Measurements from ENCODE around the gene MESD.

DNA sequence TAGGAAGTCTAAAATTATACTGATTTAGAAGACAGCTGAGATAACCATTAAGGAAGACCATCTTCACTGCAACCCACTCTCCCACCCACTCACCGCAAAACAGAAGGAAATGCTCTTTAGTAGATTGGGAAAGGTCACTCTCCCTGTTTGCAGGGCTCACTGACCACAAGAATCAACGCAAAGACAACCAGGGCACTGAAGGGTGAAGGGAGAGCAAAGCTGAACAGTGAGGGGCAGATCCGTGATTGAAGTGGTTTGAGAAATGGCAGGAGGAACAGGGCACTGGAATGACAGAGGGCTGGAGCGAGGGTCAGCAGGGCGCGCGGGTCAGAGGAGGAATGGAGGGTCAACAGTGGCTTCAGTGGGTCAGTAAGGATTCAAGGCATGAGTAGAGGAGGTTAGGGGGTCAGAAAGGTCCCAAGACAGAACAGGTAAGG is 520 bp downstream of the MESD start:
- TF ChIP-seq POLR2A (IDR thresholded peaks at IDR 0.05; ENCODE audit: low read depth) (no peak), POLR2AphosphoS5 (IDR thresholded peaks at IDR 0.05) (no peak), EP300 (IDR thresholded peaks at IDR 0.05) (no peak)
- TF ChIP-seq, protein P1, sequence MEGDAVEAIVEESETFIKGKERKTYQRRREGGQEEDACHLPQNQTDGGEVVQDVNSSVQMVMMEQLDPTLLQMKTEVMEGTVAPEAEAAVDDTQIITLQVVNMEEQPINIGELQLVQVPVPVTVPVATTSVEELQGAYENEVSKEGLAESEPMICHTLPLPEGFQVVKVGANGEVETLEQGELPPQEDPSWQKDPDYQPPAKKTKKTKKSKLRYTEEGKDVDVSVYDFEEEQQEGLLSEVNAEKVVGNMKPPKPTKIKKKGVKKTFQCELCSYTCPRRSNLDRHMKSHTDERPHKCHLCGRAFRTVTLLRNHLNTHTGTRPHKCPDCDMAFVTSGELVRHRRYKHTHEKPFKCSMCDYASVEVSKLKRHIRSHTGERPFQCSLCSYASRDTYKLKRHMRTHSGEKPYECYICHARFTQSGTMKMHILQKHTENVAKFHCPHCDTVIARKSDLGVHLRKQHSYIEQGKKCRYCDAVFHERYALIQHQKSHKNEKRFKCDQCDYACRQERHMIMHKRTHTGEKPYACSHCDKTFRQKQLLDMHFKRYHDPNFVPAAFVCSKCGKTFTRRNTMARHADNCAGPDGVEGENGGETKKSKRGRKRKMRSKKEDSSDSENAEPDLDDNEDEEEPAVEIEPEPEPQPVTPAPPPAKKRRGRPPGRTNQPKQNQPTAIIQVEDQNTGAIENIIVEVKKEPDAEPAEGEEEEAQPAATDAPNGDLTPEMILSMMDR (IDR thresholded peaks at IDR 0.05): no peak

Measured in esophagus muscularis mucosa (tissue), 4 donors.